Panc1 (cell line): ENCODE measurements around the gene DBNDD2.

Experiments used
- POLR2AphosphoS5 ChIP-seq: IDR thresholded peaks from 2 replicates; pipeline ENCODE4 v1.6.1; 2012; ENCODE audit warnings: mild to moderate bottlenecking, low read depth, low read length, moderate library complexity
- TF ChIP-seq, protein P1 (sequence below): fragments of 450-650 bp; IDR thresholded peaks from 2 replicates; pipeline ENCODE4 v1.5.1; 2017; ENCODE audit warnings: mild to moderate bottlenecking

DNA sequence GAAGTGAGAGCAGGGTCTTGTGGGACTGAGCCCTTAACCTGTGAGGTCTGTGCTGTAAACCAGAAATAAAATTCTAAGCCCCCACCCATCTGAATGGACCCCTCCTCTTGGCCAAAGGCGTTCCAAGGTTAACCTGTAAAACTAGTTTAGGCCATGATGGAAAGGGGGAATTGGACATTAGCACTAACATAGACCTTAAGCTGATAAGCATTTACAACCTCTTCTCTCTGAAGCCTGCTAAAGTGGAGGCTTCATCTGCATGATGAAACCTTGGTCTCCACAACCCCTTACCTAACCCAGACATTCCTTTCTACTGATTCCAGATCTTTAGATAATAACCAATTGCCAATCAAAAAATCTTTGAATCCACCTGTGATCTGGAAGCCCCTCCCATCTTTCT lies 33.7 kb downstream of the DBNDD2 start:
- TF ChIP-seq, protein P1, sequence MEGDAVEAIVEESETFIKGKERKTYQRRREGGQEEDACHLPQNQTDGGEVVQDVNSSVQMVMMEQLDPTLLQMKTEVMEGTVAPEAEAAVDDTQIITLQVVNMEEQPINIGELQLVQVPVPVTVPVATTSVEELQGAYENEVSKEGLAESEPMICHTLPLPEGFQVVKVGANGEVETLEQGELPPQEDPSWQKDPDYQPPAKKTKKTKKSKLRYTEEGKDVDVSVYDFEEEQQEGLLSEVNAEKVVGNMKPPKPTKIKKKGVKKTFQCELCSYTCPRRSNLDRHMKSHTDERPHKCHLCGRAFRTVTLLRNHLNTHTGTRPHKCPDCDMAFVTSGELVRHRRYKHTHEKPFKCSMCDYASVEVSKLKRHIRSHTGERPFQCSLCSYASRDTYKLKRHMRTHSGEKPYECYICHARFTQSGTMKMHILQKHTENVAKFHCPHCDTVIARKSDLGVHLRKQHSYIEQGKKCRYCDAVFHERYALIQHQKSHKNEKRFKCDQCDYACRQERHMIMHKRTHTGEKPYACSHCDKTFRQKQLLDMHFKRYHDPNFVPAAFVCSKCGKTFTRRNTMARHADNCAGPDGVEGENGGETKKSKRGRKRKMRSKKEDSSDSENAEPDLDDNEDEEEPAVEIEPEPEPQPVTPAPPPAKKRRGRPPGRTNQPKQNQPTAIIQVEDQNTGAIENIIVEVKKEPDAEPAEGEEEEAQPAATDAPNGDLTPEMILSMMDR = no peak
- no peak for TF ChIP-seq POLR2AphosphoS5
